Body of pancreas (tissue), 4 donors: ENCODE measurements around the gene FTSJ1. TPM values are rescaled to one million over a fixed set of nuclear protein-coding genes. Genes with fewer than 3 reads are reported as not detected.

ENCODE experiments used
- ATAC-seq: fragments of 150-250 bp; one replicate; pipeline ENCODE4 v1.9.1; 2016
- DNase-seq, 4 donors: peaks; one replicate each; pipeline ENCODE4 v3.0.0-alpha.2; 2019
- H3K27ac ChIP-seq, 4 donors: fragments of 200-600 bp; sonication (generic); 1 replicate in 3 of 4; 2 replicates in 1 of 4; pipeline versions ENCODE4 v1.5.1 to v1.6.1; 2016 to 2019; ENCODE audit warnings: mild to moderate bottlenecking in 1 of 4, mixed read lengths in 1 of 4, moderate library complexity in 1 of 4
- H3K27me3 ChIP-seq, 2 donors: fragments of 200-600 bp; sonication (generic); one replicate each; pipeline ENCODE4 v1.6.0; 2016; ENCODE audit warnings: mild to moderate bottlenecking in 1 of 2
- H3K36me3 ChIP-seq, 2 donors: fragments of 200-600 bp; sonication (generic); replicated peaks in 1 of 2; 2 replicates each; pipeline ENCODE4 v1.5.1; 2016; ENCODE audit warnings: low read depth in 2 of 2; ENCODE audit not compliant: insufficient read depth in 1 of 2
- H3K4me1 ChIP-seq: fragments of 200-600 bp; sonication (generic); one replicate; pipeline ENCODE4 v1.6.0; 2016
- H3K4me3 ChIP-seq, 2 donors: fragments of 200-600 bp; sonication (generic); 1 replicate in 1 of 2; 2 replicates in 1 of 2; pipeline ENCODE4 v1.5.1; 2016 to 2019
- H3K9me3 ChIP-seq, 3 donors: fragments of 200-600 bp; sonication (generic); 1 replicate in 2 of 3; 2 replicates in 1 of 3; pipeline ENCODE4 v1.5.1; 2016
- CTCF ChIP-seq, 7 experiments: fragments of 450-650 bp in 4 of 7; fragments of 200-600 bp in 3 of 7; sonication (generic) in 3 of 7; IDR thresholded peaks; one replicate each; pipeline ENCODE4 v1.5.1; 2016 to 2019; ENCODE audit warnings: antibody characterized with exemption in 7 of 7
- POLR2A ChIP-seq, 3 donors: fragments of 450-650 bp; IDR thresholded peaks; one replicate each; pipeline ENCODE4 v1.6.1; 2016; ENCODE audit warnings: antibody characterized with exemption in 3 of 3, mild to moderate bottlenecking in 2 of 3
- WGBS, 2 donors: methylation state at CpG; one replicate each; pipeline ENCODE4 v1.1.5; 2017; 5-methylcytosine and 5-hydroxymethylcytosine counted together
- intact Hi-C: fragments of 100-400 bp; cut with DNase I; formaldehyde crosslinking; loops from one replicate; pipeline ENCODE4 v1.15.1; 2023
- total RNA-seq, 2 donors: library from RNA; depleted of rRNA; stranded (reverse); fragments of >200 nt; gene quantifications; one replicate each; pipeline ENCODE4 v1.1.0, GENCODE V29; 2016

Gene FTSJ1
- total RNA-seq, 2 donors from 2014 or later: 37.1 to 56.4 TPM

DNA sequence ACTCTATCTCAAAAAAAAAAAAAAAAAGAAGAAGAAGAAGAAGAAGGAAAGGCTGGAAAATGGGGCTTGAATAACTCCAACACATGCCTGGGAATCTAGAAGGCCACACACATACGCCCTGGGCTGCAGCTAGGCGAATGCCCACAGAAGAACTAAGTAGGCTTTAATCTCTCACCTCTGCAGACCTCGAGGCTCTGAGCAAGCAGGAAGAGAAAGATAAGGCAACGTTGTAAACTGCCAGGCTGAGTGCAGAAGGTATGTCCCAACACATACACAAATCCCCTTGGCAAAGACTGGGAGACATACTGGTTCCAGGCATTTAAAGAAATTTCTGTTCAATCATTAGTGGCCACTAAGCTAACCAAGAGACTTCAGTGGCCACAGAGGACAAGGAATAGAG is 24.3 kb upstream of the FTSJ1 start:
- H3K4me1 ChIP-seq: no peaks in the 10 kb centered on the region
- no peak overlapping the region for H3K4me3 ChIP-seq
- DNase-seq: no peak
- no peak for ATAC-seq
- no peaks in the 10 kb centered on the region for H3K36me3 ChIP-seq
- 22 to 44% methylated on average over 3 to 4 of the region's 4 CpGs for WGBS, 2 donors
- no peaks in the 10 kb centered on the region for H3K27me3 ChIP-seq
- TF ChIP-seq CTCF (IDR thresholded peaks at IDR 0.05): no peak
- TF ChIP-seq POLR2A (IDR thresholded peaks at IDR 0.05): no peak
- H3K27ac ChIP-seq: no peak overlapping the region
- intact Hi-C loops: no loop called here
- no peaks in the 10 kb centered on the region for H3K9me3 ChIP-seq

DNA sequence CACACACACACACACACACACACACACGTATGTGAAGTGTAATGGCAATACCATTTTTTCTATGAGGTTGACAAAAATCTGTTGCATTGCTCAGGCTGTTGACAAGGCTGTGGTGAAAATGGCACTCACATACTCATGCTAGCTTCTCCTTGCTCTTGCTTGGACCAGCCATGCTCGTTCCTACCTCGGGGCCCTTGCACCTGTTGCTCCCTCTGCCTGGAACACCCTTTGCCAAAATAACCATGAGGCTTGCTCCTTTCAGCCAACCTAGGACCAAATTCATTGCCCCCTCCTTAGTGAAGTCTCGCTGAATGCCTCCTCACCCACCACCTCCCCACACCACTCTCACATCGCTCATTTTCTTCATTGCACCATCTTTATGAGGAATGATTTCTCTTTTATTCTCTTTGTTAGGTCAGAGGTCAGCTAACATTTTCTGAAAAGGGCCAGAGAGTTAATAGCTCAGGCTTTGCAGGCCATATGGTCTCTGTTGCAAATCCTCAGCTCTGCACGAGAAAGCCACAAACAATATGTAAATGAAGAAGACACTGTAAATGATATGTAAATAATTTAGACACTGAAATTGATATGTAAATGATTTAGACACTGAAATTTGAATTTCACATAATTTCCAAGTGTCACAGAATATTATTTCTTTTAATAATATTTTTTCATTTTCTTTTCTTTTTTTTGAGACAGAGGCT is 19.2 kb upstream of the FTSJ1 start:
- no peak for ATAC-seq

GRCh38 chrX:48458711-48459110 is 17.3 kb upstream of the FTSJ1 start:
- Histone ChIP-seq H3K4me3 (no peak overlapping the region), H3K9me3 (no peaks in the 10 kb centered on the region), H3K27ac (no peak overlapping the region), H3K4me1 (peaks cover 13% of the 10 kb centered on the region), H3K27me3 (no peaks in the 10 kb centered on the region), H3K36me3 (no peaks in the 10 kb centered on the region)
- ATAC-seq (peak; percentile 42), DNase-seq (peak; percentile 31 to 59 (median 46))
- intact Hi-C loops: no loop called here
- WGBS, 2 donors: 54 to 80% methylated on average over 2 to 5 of the region's 6 CpGs
- no peak for TF ChIP-seq POLR2A (IDR thresholded peaks at IDR 0.05)
- no peak for TF ChIP-seq CTCF (IDR thresholded peaks at IDR 0.05)

More for the DNA sequence above, 19.2 kb upstream of the FTSJ1 start:
- Histone ChIP-seq H3K27ac (no peak overlapping the region), H3K36me3 (no peaks in the 10 kb centered on the region), H3K9me3 (no peaks in the 10 kb centered on the region), H3K27me3 (no peaks in the 10 kb centered on the region), H3K4me1 (peaks cover under 1% of the 10 kb centered on the region), H3K4me3 (no peak overlapping the region)
- intact Hi-C loops: no loop called here
- TF ChIP-seq POLR2A (IDR thresholded peaks at IDR 0.05) (no peak), CTCF (IDR thresholded peaks at IDR 0.05) (no peak)
- 55 to 65% methylated on average over 5 to 6 of the region's 6 CpGs for WGBS, 2 donors
- DNase-seq: no peak

DNA sequence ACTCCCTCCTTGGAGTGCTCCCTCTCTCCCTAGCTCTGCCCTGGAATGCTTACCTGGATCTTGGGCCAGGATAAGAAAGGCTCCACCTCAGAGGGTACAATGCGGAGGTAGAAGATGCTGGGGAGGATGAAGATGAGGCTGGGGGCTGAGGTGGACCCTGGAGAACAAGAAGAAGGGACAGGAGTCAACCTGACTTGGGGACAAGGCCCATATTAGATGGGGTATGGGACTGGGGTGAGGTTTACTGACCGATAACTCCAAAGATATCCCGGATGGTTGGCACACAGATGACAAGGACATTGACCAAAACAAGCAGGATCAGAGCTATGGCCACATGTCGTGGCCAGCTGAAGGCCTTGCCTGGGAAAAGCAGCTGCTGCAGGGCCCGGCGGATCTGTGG is 16.5 kb upstream of the FTSJ1 start:
- H3K36me3 ChIP-seq: no peaks in the 10 kb centered on the region
- H3K4me1 ChIP-seq: peaks cover 13% of the 10 kb centered on the region
- DNase-seq: no peak
- no peak for TF ChIP-seq POLR2A (IDR thresholded peaks at IDR 0.05)
- H3K27ac ChIP-seq: no peak overlapping the region
- intact Hi-C loops: no loop called here
- 56 to 67% methylated on average over 3 to 6 of the region's 6 CpGs for WGBS, 2 donors
- no peaks in the 10 kb centered on the region for H3K27me3 ChIP-seq
- no peak for ATAC-seq
- H3K4me3 ChIP-seq: no peak overlapping the region
- no peaks in the 10 kb centered on the region for H3K9me3 ChIP-seq

- H3K36me3 ChIP-seq: no peaks in the 10 kb centered on the region
- TF ChIP-seq CTCF (IDR thresholded peaks at IDR 0.05) (no peak), POLR2A (IDR thresholded peaks at IDR 0.05) (no peak)
- no peak overlapping the region for H3K4me3 ChIP-seq
- H3K27ac ChIP-seq: no peak overlapping the region
- intact Hi-C loops: no loop called here
- H3K4me1 ChIP-seq: peaks cover 13% of the 10 kb centered on the region
- no peaks in the 10 kb centered on the region for H3K27me3 ChIP-seq
- WGBS, 2 donors: 88 to 100% methylated on average over 2 to 3 of the region's 3 CpGs
- no peaks in the 10 kb centered on the region for H3K9me3 ChIP-seq
- ATAC-seq: no peak
- no peak for DNase-seq
Measured at GRCh38 chrX:48460031-48460430, 16.0 kb upstream of the FTSJ1 start.
